ENCODE measurements around the gene KLHL24. TPM values are rescaled to one million over a fixed set of nuclear protein-coding genes. Genes with fewer than 3 reads are reported as not detected.
A peak's percentile ranks its signal among the peaks of the same experiment; 100 is the strongest.

KLHL24 gene
- total and polyA plus RNA-seq, 2 of the 4 experiments (the other 2 are of a cell fraction) = 5.7 to 25.6 TPM

GRCh38 chr3:183695569-183696364 is 60.3 kb downstream of the KLHL24 start:
- ATAC-seq (ENCODE audit: low read depth) (no peak), DNase-seq (no peak)
- H2AK5ac ChIP-seq (ENCODE audit: low read depth, low read length) = no peak overlapping the region; the same call in 1 of the 2 replicates
- no peak overlapping the region for H2BK20ac ChIP-seq (ENCODE audit: low read depth, low read length)
- no peak overlapping the region for H3K23ac ChIP-seq (ENCODE audit: low read depth, low read length)
- TF ChIP-seq FOS (IDR thresholded peaks at IDR 0.05; ENCODE audit: low read depth, low read length) (no peak), NFE2L2 (IDR thresholded peaks at IDR 0.05; ENCODE audit: low read depth, low read length) (no peak), POLR2A (IDR thresholded peaks at IDR 0.05; ENCODE audit: low read depth, low read length) (no peak), MAFK (IDR thresholded peaks at IDR 0.05; ENCODE audit: low read depth, low read length) (no peak), MAZ (IDR thresholded peaks at IDR 0.05; ENCODE audit: borderline replicate concordance, low read depth, low read length) (no peak), RCOR1 (IDR thresholded peaks at IDR 0.05; ENCODE audit: insufficient replicate concordance, low read length) (no peak), CHD1 (IDR thresholded peaks at IDR 0.05; ENCODE audit: low read depth, low read length) (no peak), USF2 (IDR thresholded peaks at IDR 0.05; ENCODE audit: low read depth, low read length) (no peak), CEBPB (IDR thresholded peaks at IDR 0.05; ENCODE audit: low read depth, low read length) (no peak), MXI1 (IDR thresholded peaks at IDR 0.05; ENCODE audit: borderline replicate concordance, low read depth, low read length) (no peak), CTCF (conservative IDR thresholded peaks at IDR 0.05; ENCODE audit: low read depth, low read length) (no peak), BHLHE40 (IDR thresholded peaks at IDR 0.05; ENCODE audit: low read depth, low read length) (no peak)
- TF ChIP-seq, protein P1, sequence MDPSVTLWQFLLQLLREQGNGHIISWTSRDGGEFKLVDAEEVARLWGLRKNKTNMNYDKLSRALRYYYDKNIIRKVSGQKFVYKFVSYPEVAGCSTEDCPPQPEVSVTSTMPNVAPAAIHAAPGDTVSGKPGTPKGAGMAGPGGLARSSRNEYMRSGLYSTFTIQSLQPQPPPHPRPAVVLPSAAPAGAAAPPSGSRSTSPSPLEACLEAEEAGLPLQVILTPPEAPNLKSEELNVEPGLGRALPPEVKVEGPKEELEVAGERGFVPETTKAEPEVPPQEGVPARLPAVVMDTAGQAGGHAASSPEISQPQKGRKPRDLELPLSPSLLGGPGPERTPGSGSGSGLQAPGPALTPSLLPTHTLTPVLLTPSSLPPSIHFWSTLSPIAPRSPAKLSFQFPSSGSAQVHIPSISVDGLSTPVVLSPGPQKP (IDR thresholded peaks at IDR 0.05; ENCODE audit: borderline replicate concordance, low read depth, low read length) = no peak
- H3K9ac ChIP-seq (ENCODE audit: low read depth, low read length) = no peak overlapping the region
- H3K27ac ChIP-seq (ENCODE audit: insufficient read depth, low read length) = no peak overlapping the region
- no TSS peak for BruUV-seq (replicated peaks)
- peaks cover 5 to 21% of the 10 kb centered on the region in 2 experiments; a peak in 3 of 4 replicates for H3K79me1 ChIP-seq (ENCODE audit: low read depth in 1 of 2, low read length in 2 of 2)
- no peak overlapping the region for H2BK120ac ChIP-seq (ENCODE audit: low read depth, low read length)
- H3K18ac ChIP-seq (ENCODE audit: low read depth, low read length) = no peak overlapping the region
- no peak overlapping the region for H3K4me2 ChIP-seq (ENCODE audit: low read depth, low read length)
- in situ Hi-C loops (cut with MboI; ENCODE audit: low sequenced_read_pairs) (no loop called here), dilution Hi-C loops (cut with HindIII; ENCODE audit: low sequenced_read_pairs, unreplicated experiment) (no loop called here), intact Hi-C loops (cut with micrococcal nuclease) (no loop called here)
- H4K8ac ChIP-seq (ENCODE audit: low read depth in 2 of 2, low read length in 2 of 2) = no peak overlapping the region
- H2AK9ac ChIP-seq (replicated peaks; ENCODE audit: low read depth, low read length, poor library complexity) = peak overlapping the region; percentile 47
- ChIA-PET CTCF (interaction anchor here (0.6 kb wide), 1 partner anchor 188 kb away, joined by 5 read pairs; no protein-coding TSS in a partner anchor), POLR2A (ENCODE audit: unreplicated experiment) (no interaction called here)
- no peak overlapping the region for H4K5ac ChIP-seq (ENCODE audit: low read depth, low read length)
- no peak overlapping the region for H4K91ac ChIP-seq (ENCODE audit: insufficient read depth, low read depth, low read length)
- no peak overlapping the region for H3K56ac ChIP-seq (ENCODE audit: extremely low read depth, insufficient read depth, low read length)
- no peak overlapping the region for H2BK15ac ChIP-seq (ENCODE audit: low read depth, low read length)
- H3K4ac ChIP-seq (ENCODE audit: low read depth, low read length) = no peak overlapping the region
- H2BK5ac ChIP-seq (ENCODE audit: low read depth, low read length, poor library complexity, severe bottlenecking) = no peak overlapping the region
- 93% methylated on average over 3 of the region's 7 CpGs; no CpG with 5 or more reads in 1 of the 2 experiments for WGBS, 2 experiments (ENCODE audit: extremely low coverage in 2 of 2, insufficient read length in 1 of 2)
- no peak overlapping the region for H3K4me3 ChIP-seq (ENCODE audit: insufficient read depth, low read depth, low read length)
- H4K20me1 ChIP-seq (ENCODE audit: insufficient read depth, low read length) = peaks cover 21% of the 10 kb centered on the region
- peak overlapping the region; percentile 27 for H2AFZ ChIP-seq (replicated peaks; ENCODE audit: low read length, poor library complexity)
- H3K4me1 ChIP-seq (ENCODE audit: control insufficient read depth, insufficient read depth, low read length) = no peaks in the 10 kb centered on the region; the same call in 1 of the 2 replicates
- H3K9me3 ChIP-seq (ENCODE audit: control insufficient read depth, insufficient read depth, low read length) = no peaks in the 10 kb centered on the region
- H3K14ac ChIP-seq (replicated peaks; ENCODE audit: low read depth, low read length) = no peak overlapping the region
- no peaks in the 10 kb centered on the region for H3K36me3 ChIP-seq (ENCODE audit: control insufficient read depth, insufficient read depth, low read length)
- H3K27me3 ChIP-seq (ENCODE audit: control insufficient read depth, insufficient read depth, low read length) = no peaks in the 10 kb centered on the region
- peaks cover 4% of the 10 kb centered on the region for H3K9me1 ChIP-seq (ENCODE audit: insufficient read depth, low read length)
